Endothelial cell of hepatic sinusoid (primary cell): ENCODE measurements around the gene USP32.

Experiments used
- in situ Hi-C: cut with HindIII; loops from 2 replicates; pipeline ENCODE4 v1.10.0; 2017; ENCODE audit warnings: low sequenced_read_pairs

Gene USP32

DNA sequence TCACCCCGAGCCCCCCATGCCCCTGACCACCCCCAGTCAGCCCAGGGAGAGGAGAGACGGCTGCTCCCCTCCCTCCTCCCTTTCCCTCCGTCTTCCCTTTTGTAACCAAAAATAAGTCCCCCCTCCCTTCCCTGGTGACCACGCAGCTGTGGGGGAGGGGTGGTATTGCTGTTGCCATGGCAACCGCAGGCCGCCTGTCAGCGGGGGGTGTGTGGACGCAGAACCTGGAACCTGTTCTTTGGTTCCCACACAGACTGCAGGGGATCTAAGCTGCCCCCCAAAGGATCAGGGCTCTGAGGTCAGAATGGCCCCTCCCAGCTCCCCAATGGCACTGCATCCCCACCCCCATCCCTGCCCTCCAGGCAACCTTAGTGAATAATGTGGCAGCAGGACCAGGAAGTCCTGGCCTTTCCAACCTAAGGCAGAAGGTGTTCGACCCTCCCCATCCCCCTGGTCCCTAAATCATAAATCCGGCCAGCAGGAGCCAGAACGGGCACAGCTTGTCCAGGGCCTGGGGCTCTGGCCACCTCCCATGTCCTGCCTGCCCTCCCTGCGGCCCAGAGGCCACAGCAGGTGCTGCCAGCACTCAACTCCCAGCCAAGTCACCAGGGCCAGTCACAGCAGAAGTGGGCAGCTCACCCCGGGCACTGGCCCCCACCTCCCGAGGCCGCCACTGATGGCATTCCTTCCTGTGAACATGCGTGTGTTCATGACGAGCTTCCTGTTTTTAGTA is 230.2 kb downstream of the USP32 start:
- in situ Hi-C loops: no loop called here

GRCh38 chr17:60160829-60161501 is 231.0 kb downstream of the USP32 start:
- in situ Hi-C loops: no loop called here

DNA sequence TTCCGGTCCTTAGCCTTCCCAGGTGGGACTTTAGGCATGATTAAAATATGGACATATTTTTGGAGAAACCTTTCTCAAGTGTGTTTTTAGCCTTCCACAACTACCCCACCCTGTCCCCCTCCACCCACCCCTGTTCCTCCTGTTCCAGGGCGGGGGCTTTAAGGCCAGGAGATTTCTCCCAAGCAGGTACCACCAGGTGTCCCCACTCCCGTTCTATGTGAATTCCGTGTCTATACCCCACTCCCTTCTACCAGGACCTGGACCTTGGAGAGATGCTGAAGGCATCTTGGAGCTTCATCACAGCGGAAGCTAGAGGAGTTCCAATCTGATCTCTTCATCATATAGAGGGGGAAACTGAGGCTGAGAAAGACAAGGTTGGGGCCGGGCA is 232.5 kb downstream of the USP32 start:
- in situ Hi-C loops: no loop called here

- in situ Hi-C loops: no loop called here
These were observed 233.0 kb downstream of the USP32 start for GRCh38 chr17:60158751-60159478.

GRCh38 chr17:60157487-60158040 is 234.4 kb downstream of the USP32 start:
- in situ Hi-C loops: no loop called here

DNA sequence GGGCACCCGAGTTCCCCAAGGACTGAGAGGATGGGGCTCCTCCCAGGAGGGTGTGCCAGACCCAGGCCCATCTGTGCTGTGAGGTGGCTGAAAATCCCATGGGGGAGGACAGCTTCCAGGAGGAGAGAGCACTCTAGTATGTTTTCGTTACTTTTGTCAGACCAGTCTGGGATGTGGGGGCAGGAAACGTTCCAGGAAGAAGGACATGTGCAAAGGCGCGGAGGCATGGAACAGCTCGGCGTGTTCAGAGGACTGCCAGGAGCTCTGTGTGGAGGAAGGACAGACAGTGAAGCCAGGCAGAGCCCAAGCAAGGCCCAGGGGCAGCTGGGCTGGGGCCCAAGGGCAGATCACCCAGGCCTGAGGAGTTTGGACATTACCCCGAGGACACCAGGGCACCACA is 235.2 kb downstream of the USP32 start:
- in situ Hi-C loops: no loop called here

DNA sequence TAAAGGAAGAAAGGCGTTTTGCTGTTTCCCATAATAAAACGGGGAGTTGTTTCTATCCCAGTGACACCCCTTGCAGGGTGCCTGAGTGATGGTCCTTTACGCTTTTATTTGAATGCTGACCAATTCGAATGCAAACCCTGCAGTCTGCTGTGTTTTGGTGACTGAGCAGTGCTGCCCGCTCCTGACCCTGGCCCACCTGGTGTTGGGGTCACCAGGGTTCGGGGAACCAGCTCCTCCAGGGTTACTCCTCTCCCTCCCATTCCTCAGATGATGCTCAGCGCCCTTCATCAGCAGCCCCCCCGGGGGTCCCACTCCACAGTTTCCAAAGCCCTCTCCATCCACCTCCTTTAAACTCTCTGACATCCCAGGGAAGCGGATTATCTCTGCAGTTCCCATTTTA is 236.1 kb downstream of the USP32 start:
- in situ Hi-C loops: no loop called here

DNA sequence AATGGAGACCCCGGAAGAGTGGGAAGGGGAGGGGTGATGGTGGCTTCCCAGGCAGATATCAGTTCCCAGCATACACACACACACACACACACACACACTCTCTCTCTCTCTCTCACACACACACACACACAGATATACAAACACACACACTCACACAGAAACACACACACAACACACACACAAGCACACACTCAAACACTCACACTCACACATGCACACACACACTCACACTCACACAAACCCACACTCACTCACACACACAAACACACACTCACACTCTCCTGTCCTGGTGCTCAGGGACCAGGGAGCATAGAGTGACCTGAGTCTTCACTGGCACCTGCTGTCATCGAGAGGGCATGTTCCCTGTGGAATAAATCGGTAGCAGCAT is 236.5 kb downstream of the USP32 start:
- in situ Hi-C loops: no loop called here

GRCh38 chr17:60154616-60155426 is 237.1 kb downstream of the USP32 start:
- in situ Hi-C loops: no loop called here

GRCh38 chr17:60153606-60154390 is 238.1 kb downstream of the USP32 start:
- in situ Hi-C loops: no loop called here

GRCh38 chr17:60151355-60151754 is 240.6 kb downstream of the USP32 start:
- in situ Hi-C loops: no loop called here

GRCh38 chr17:60149691-60150582 is 242.0 kb downstream of the USP32 start, which contains the start of gene CA4:
CA4 (plus strand) TSS chr17:60149973; CDS start chr17:60150035, 62 bp downstream.
- in situ Hi-C loops: loop anchor here (10.0 kb wide), 1 partner anchor 75 kb away; no protein-coding TSS in a partner anchor

GRCh38 chr17:60148373-60148772 is 243.6 kb downstream of the USP32 start:
- in situ Hi-C loops: loop anchor here (10.0 kb wide), 1 partner anchor 76 kb away; no protein-coding TSS in a partner anchor

DNA sequence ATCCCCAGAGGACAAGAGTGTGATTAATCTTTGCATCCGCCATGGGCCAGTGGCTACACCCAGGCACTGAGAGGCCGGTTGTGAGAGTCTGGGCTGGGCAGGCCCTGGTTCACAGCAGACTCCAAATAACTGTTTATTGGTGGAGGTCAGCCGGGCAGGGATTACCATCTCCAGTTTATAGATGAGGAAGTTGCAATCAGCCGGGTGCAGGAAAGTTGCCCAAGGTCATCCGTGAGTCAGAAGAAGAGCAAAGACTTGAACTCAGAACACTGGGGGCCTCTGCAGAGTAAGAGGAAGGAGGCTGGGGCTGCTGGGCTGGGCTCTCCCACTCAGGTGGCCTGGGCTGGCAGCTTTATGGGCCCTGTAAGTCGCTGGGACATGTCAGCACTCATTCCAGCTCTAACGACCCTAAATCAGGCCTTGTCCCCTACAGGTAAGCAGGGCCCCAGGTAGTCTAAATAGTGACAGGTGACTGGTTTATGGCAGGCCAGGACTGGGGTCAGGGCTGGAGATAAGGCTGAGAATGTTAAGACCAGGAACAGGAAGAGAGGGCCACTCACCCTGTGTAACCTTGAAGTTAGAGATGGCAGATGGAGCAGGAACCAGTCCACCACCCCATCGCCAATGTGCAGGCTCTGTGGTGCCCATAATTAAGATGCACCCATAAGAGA is 244.2 kb downstream of the USP32 start:
- in situ Hi-C loops: loop anchor here (10.0 kb wide), 1 partner anchor 77 kb away; no protein-coding TSS in a partner anchor

DNA sequence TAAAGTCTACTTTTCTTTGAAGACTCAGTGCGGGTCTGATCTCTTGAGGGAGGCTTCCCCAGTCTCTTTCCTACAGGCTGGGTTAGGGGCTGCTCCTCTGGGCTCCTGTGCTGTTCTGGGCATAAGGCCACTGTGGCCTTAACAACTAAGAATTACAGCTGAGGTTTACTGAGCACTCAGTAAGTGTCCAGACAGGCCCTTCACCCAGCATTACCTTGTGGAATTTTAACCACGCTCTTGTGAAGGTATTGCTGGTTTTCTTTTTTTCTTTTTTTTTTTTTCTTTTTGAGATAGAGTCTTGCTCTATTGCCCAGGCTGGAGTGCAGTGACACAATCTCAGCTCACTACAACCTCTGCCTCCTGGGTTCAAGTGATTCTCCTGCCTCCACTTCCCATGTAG is 245.7 kb downstream of the USP32 start:
- in situ Hi-C loops: loop anchor here (10.0 kb wide), 1 partner anchor 79 kb away; no protein-coding TSS in a partner anchor

GRCh38 chr17:60145006-60145935 is 246.7 kb downstream of the USP32 start:
- in situ Hi-C loops: loop anchor here (10.0 kb wide), 1 partner anchor 80 kb away; no protein-coding TSS in a partner anchor
